Left lung (tissue), 10 donors: ENCODE results near the gene MAPK4. TPM values are rescaled to one million over a fixed set of nuclear protein-coding genes. Genes with fewer than 3 reads are reported as not detected.

Experiments used
- ATAC-seq: fragments of 200-7000 bp; cut with Tn5 transposase; one replicate; pipeline ENCODE4 v1.9.1; 2020; ENCODE audit warnings: moderate library complexity
- DNase-seq, 4 donors: peaks; one replicate each; pipeline ENCODE4 v3.0.0-alpha.2; 2013 to 2020
- H3K27ac ChIP-seq, 2 donors: fragments of 200-600 bp; sonication (generic) in 1 of 2; one replicate each; pipeline versions ENCODE4 v1.5.0 to v1.8.0; 2020 to 2021
- H3K27me3 ChIP-seq, 2 donors: fragments of 200-600 bp; sonication (generic) in 1 of 2; one replicate each; pipeline versions ENCODE4 v1.5.0 to v1.8.0; 2020 to 2021
- H3K36me3 ChIP-seq, 2 donors: fragments of 200-600 bp; sonication (generic) in 1 of 2; one replicate each; pipeline versions ENCODE4 v1.5.0 to v1.8.0; 2020 to 2021
- H3K4me1 ChIP-seq, 2 donors: fragments of 200-600 bp; one replicate each; pipeline ENCODE4 v1.8.0; 2021
- H3K4me3 ChIP-seq, 2 donors: fragments of 200-600 bp; sonication (generic) in 1 of 2; one replicate each; pipeline versions ENCODE4 v1.5.0 to v1.8.0; 2020 to 2021; ENCODE audit warnings: mild to moderate bottlenecking in 1 of 2
- H3K9me3 ChIP-seq, 2 donors: fragments of 200-600 bp; sonication (generic) in 1 of 2; one replicate each; pipeline versions ENCODE4 v1.5.0 to v1.8.0; 2020 to 2021
- CTCF ChIP-seq, 2 donors: fragments of 200-600 bp; sonication (generic) in 1 of 2; IDR thresholded peaks; one replicate each; pipeline versions ENCODE4 v1.5.0 to v1.8.0; 2021; ENCODE audit warnings: antibody characterized with exemption in 2 of 2
- intact Hi-C, 2 donors: fragments of 100-400 bp; cut with DNase I; formaldehyde crosslinking; loops; one replicate each; pipeline versions ENCODE4 v1.11.2 to v1.14.2; 2022
- polyA plus RNA-seq, 6 donors: library from polyadenylated mRNA; unstranded; fragments of 120-200 nt; gene quantifications; one replicate each; pipeline ENCODE4 v1.2.1, GENCODE V29; 2013; ENCODE audit not compliant: insufficient read length in 6 of 6
- total RNA-seq, 2 donors: library from RNA; stranded (reverse); fragmentation: NEBNext Ultra II Directional; extraction: Animal tissue kit (Norgen Biotek cat#: 25700); gene quantifications; one replicate each; pipeline ENCODE4 v1.2.1, GENCODE V29; 2021
- donor health status: DM: no; HTN: yes; CAD: no.
- donor health status: DM: no; HTN: no; CAD: no.

The MAPK4 gene
- total and polyA plus RNA-seq, 8 donors, result 0.55 to 2.1 (median 1.3) TPM

- intact Hi-C loops, result no loop called here
- DNase-seq, result no peak
- Histone ChIP-seq H3K4me3 (no peak overlapping the region), H3K9me3 (peaks cover 0 to 6% of the 10 kb centered on the region in 2 donors), H3K27ac (no peak overlapping the region), H3K36me3 (no peaks in the 10 kb centered on the region), H3K4me1 (no peaks in the 10 kb centered on the region), H3K27me3 (no peaks in the 10 kb centered on the region)
- no peak for TF ChIP-seq CTCF (IDR thresholded peaks at IDR 0.05)
- no peak for ATAC-seq
These were observed 103.9 kb downstream of the MAPK4 start for GRCh38 chr18:50663626-50664441.

GRCh38 chr18:50665015-50665414 lies 105.1 kb downstream of the MAPK4 start:
- DNase-seq (no peak), ATAC-seq (no peak)
- Histone ChIP-seq H3K4me3 (no peak overlapping the region), H3K9me3 (peaks cover 0 to 6% of the 10 kb centered on the region in 2 donors), H3K27ac (no peak overlapping the region), H3K4me1 (no peaks in the 10 kb centered on the region), H3K36me3 (no peaks in the 10 kb centered on the region), H3K27me3 (no peaks in the 10 kb centered on the region)
- intact Hi-C loops, result no loop called here
- no peak for TF ChIP-seq CTCF (IDR thresholded peaks at IDR 0.05)

- intact Hi-C loops, result no loop called here
- Histone ChIP-seq H3K27me3 (no peaks in the 10 kb centered on the region), H3K9me3 (peaks cover 0 to 6% of the 10 kb centered on the region in 2 donors), H3K27ac (no peak overlapping the region), H3K4me1 (no peaks in the 10 kb centered on the region), H3K4me3 (no peak overlapping the region), H3K36me3 (no peaks in the 10 kb centered on the region)
- DNase-seq (no peak), ATAC-seq (no peak)
- TF ChIP-seq CTCF (IDR thresholded peaks at IDR 0.05), result no peak
These were observed 105.6 kb downstream of the MAPK4 start for GRCh38 chr18:50665519-50665918.

- DNase-seq, result no peak
These were observed 106.6 kb downstream of the MAPK4 start for GRCh38 chr18:50666536-50666935.

More at GRCh38 chr18:50666536-50666935, 106.6 kb downstream of the MAPK4 start:
- no peak for TF ChIP-seq CTCF (IDR thresholded peaks at IDR 0.05)
- no peak for ATAC-seq
- Histone ChIP-seq H3K9me3 (peaks cover 0 to 6% of the 10 kb centered on the region in 2 donors), H3K4me3 (no peak overlapping the region), H3K36me3 (no peaks in the 10 kb centered on the region), H3K27ac (no peak overlapping the region), H3K27me3 (no peaks in the 10 kb centered on the region), H3K4me1 (no peaks in the 10 kb centered on the region)
- intact Hi-C loops, result no loop called here
